Uterus (tissue), 4 donors: ENCODE results near the gene DNAJC25. TPM values are rescaled to one million over a fixed set of nuclear protein-coding genes. Genes with fewer than 3 reads are reported as not detected.

ENCODE experiments used
- DNase-seq, 2 donors: peaks; one replicate each; pipeline ENCODE4 v3.0.0-alpha.2; 2019 to 2020
- H3K27ac ChIP-seq, 2 donors: fragments of 200-600 bp; sonication (generic); 1 replicate in 1 of 2; 2 replicates in 1 of 2; pipeline ENCODE4 v1.5.1; 2016 to 2018
- H3K27me3 ChIP-seq, 2 donors: fragments of 200-600 bp; sonication (generic); one replicate each; pipeline ENCODE4 v1.5.1; 2018 to 2019; ENCODE audit warnings: control low read depth in 1 of 2
- H3K36me3 ChIP-seq, 2 donors: fragments of 200-600 bp; sonication (generic); one replicate each; pipeline ENCODE4 v1.5.1; 2019; ENCODE audit warnings: control low read depth in 1 of 2
- H3K4me1 ChIP-seq, 2 donors: fragments of 200-600 bp; sonication (generic); one replicate each; pipeline ENCODE4 v1.5.1; 2018 to 2019; ENCODE audit warnings: control low read depth in 1 of 2
- H3K4me3 ChIP-seq, 2 donors: fragments of 200-600 bp; sonication (generic); 1 replicate in 1 of 2; 2 replicates in 1 of 2; pipeline ENCODE4 v1.5.1; 2018 to 2019; ENCODE audit warnings: mild to moderate bottlenecking in 1 of 2
- H3K9me3 ChIP-seq, 2 donors: fragments of 200-600 bp; sonication (generic); one replicate each; pipeline ENCODE4 v1.5.1; 2019; ENCODE audit warnings: control low read depth in 1 of 2
- CTCF ChIP-seq, 4 experiments: fragments of 200-600 bp in 2 of 4; fragments of 450-650 bp in 2 of 4; sonication (generic) in 2 of 4; IDR thresholded peaks; one replicate each; pipeline ENCODE4 v1.5.1; 2016 to 2019; ENCODE audit warnings: antibody characterized with exemption in 4 of 4, mild to moderate bottlenecking in 2 of 4, moderate library complexity in 1 of 4
- POLR2A ChIP-seq, 2 donors: fragments of 450-650 bp; IDR thresholded peaks; one replicate each; pipeline ENCODE4 v1.6.1; 2016; ENCODE audit warnings: antibody characterized with exemption in 2 of 2, mild to moderate bottlenecking in 1 of 2, moderate library complexity in 1 of 2
- intact Hi-C: fragments of 100-400 bp; cut with DNase I; formaldehyde crosslinking; loops from one replicate; pipeline ENCODE4 v1.15.1; 2023; ENCODE audit warnings: low total_unique reads
- total RNA-seq, 4 donors: library from RNA; depleted of rRNA in 3 of 4; stranded (reverse); fragments of >200 nt in 3 of 4; gene quantifications; one replicate each; pipeline versions ENCODE4 v1.1.0 to v1.2.4, GENCODE V29; 2014 to 2023
- donor health status: DM: yes; HTN: yes; CAD: no.

Gene DNAJC25
- total RNA-seq, 4 donors from 2014 or later, result 8.4 to 24.7 (median 9.1) TPM; not detected in 1

GRCh38 chr9:111598733-111599091 lies 32.4 kb upstream of the DNAJC25 start:
- intact Hi-C loops, result no loop called here
- Histone ChIP-seq H3K27ac (peak overlapping the region; percentile 83 to 86), H3K27me3 (no peaks in the 10 kb centered on the region), H3K4me3 (peak overlapping the region; percentile 46 to 58), H3K9me3 (no peaks in the 10 kb centered on the region), H3K36me3 (no peaks in the 10 kb centered on the region), H3K4me1 (no peaks in the 10 kb centered on the region)
- peak; percentile 60 to 69 for DNase-seq
- TF ChIP-seq POLR2A (IDR thresholded peaks at IDR 0.05) (no peak), CTCF (IDR thresholded peaks at IDR 0.05) (no peak)

GRCh38 chr9:111599092-111599954 lies 31.8 kb upstream of the DNAJC25 start, which contains the start of gene PTGR1:
PTGR1 (minus strand) TSS chr9:111599647; CDS start chr9:111597422, 2,225 bp downstream.
- Histone ChIP-seq H3K27me3 (no peaks in the 10 kb centered on the region), H3K27ac (peak within 1 kb of the TSS; percentile 83 to 86), H3K4me3 (peak within 1 kb of the TSS; percentile 46 to 58), H3K9me3 (no peaks in the 10 kb centered on the region), H3K36me3 (no peaks in the 10 kb centered on the region), H3K4me1 (no peaks in the 10 kb centered on the region)
- TF ChIP-seq POLR2A (IDR thresholded peaks at IDR 0.05) (peak in 1 of 2 donors; percentile 38), CTCF (IDR thresholded peaks at IDR 0.05) (peak in 1 of 4 experiments; percentile 12)
- intact Hi-C loops, result no loop called here
- peak; percentile 87 for DNase-seq

- no peak for TF ChIP-seq POLR2A (IDR thresholded peaks at IDR 0.05)
- no peaks in the 10 kb centered on the region for H3K36me3 ChIP-seq
- DNase-seq, result peak in 1 of 2 donors; percentile 15
- no peaks in the 10 kb centered on the region for H3K27me3 ChIP-seq
- H3K9me3 ChIP-seq, result no peaks in the 10 kb centered on the region
- H3K4me3 ChIP-seq, result peak overlapping the region; percentile 46 to 58
- H3K27ac ChIP-seq, result peak overlapping the region; percentile 83 to 86
- intact Hi-C loops, result no loop called here
- no peaks in the 10 kb centered on the region for H3K4me1 ChIP-seq
Measured at GRCh38 chr9:111599955-111600343, 31.2 kb upstream of the DNAJC25 start.

GRCh38 chr9:111601237-111602018 lies 29.7 kb upstream of the DNAJC25 start:
- no peak overlapping the region for H3K4me3 ChIP-seq
- DNase-seq, result no peak
- H3K27me3 ChIP-seq, result no peaks in the 10 kb centered on the region
- H3K4me1 ChIP-seq, result no peaks in the 10 kb centered on the region
- TF ChIP-seq POLR2A (IDR thresholded peaks at IDR 0.05) (no peak), CTCF (IDR thresholded peaks at IDR 0.05) (no peak)
- no peaks in the 10 kb centered on the region for H3K36me3 ChIP-seq
- H3K27ac ChIP-seq, result no peak overlapping the region
- intact Hi-C loops, result no loop called here
- H3K9me3 ChIP-seq, result no peaks in the 10 kb centered on the region

- H3K27ac ChIP-seq, result no peak overlapping the region
- intact Hi-C loops, result no loop called here
- H3K4me1 ChIP-seq, result no peaks in the 10 kb centered on the region
- no peaks in the 10 kb centered on the region for H3K27me3 ChIP-seq
- no peaks in the 10 kb centered on the region for H3K36me3 ChIP-seq
- TF ChIP-seq POLR2A (IDR thresholded peaks at IDR 0.05) (no peak), CTCF (IDR thresholded peaks at IDR 0.05) (no peak)
- H3K9me3 ChIP-seq, result no peaks in the 10 kb centered on the region
- DNase-seq, result no peak
- H3K4me3 ChIP-seq, result no peak overlapping the region
Measured at GRCh38 chr9:111603041-111603440, 28.1 kb upstream of the DNAJC25 start.
